VCaP (cell line): ENCODE measurements around the gene ADAMTSL2.

Experiments
- H3K27ac ChIP-seq: fragments of 450-650 bp; 2 replicates; pipeline ENCODE4 v1.5.1; 2017
- TF ChIP-seq, protein P1 (sequence below): fragments of 450-650 bp; conservative IDR thresholded peaks from 2 replicates; pipeline ENCODE4 v1.5.1; 2017; ENCODE audit warnings: mild to moderate bottlenecking, moderate library complexity

ADAMTSL2 gene

DNA sequence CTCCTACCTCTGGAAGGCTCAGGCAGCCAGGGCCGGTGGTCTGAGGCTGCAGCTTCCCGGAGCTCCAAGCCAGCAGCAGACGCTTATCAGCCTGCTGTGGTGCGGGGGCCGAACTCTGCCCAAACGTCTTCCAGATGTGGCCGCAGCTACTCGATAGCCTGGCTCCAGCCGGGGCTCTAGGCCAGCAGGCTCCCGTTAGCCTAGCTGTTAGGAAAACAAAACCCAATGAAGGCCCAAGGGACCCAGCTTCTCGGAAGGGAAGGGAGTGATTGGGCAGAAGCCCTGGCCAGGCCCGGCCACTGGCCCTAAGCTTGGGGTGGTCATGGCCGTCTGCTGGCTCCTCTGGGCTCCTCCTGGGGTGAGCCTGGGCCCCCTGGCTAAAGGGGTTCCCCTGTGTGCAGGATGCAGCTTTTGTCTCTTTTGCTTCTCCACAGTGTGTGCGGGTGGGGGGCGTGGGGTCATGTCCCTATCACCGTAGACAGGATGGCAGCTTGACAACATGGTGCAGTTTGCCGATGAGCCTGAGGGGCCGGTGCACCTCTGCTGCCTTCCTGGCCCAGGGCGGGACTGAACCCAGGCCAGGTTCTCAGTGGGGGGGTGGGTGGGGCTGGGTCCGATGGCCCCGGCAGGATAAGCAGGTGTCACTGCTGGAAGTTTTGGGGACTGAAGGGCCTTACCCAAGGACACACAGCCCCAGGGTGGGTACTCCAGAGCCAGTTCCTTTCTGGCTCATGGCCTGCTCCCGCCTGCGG, 28.4 kb upstream of the ADAMTSL2 start:
- H3K27ac ChIP-seq, result peak overlapping the region; percentile 52
- TF ChIP-seq, protein P1, sequence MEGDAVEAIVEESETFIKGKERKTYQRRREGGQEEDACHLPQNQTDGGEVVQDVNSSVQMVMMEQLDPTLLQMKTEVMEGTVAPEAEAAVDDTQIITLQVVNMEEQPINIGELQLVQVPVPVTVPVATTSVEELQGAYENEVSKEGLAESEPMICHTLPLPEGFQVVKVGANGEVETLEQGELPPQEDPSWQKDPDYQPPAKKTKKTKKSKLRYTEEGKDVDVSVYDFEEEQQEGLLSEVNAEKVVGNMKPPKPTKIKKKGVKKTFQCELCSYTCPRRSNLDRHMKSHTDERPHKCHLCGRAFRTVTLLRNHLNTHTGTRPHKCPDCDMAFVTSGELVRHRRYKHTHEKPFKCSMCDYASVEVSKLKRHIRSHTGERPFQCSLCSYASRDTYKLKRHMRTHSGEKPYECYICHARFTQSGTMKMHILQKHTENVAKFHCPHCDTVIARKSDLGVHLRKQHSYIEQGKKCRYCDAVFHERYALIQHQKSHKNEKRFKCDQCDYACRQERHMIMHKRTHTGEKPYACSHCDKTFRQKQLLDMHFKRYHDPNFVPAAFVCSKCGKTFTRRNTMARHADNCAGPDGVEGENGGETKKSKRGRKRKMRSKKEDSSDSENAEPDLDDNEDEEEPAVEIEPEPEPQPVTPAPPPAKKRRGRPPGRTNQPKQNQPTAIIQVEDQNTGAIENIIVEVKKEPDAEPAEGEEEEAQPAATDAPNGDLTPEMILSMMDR, result no peak

DNA sequence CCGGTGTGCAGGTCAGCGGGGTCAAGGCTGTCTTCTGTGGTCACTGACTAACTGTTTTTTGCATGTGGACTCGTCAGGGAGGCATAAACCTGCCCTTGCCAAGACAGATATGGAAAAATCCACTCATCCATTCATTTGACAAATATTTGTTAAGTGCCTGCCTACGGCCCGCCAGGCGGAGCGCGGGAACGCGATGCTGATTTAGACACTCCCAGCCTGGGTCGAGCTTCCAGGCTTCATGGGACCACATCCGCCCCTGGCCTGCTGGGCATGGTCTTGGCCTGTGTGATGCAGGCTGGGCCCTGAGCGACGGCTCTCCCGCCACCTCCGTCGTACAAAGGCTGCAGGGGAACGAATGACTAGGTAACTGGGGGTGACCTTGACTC, 27.9 kb upstream of the ADAMTSL2 start:
- peak overlapping the region; percentile 52 for H3K27ac ChIP-seq
- TF ChIP-seq, protein P1, result no peak

GRCh38 chr9:133507246-133507965, 27.1 kb upstream of the ADAMTSL2 start:
- peak overlapping the region; percentile 52; the same call in 1 of the 2 replicates for H3K27ac ChIP-seq
- TF ChIP-seq, protein P1, result no peak

GRCh38 chr9:133508046-133508445, 26.5 kb upstream of the ADAMTSL2 start:
- H3K27ac ChIP-seq, result no peak overlapping the region
- TF ChIP-seq, protein P1, result no peak

GRCh38 chr9:133509179-133510083, 25.1 kb upstream of the ADAMTSL2 start:
- TF ChIP-seq, protein P1, result no peak
- peak overlapping the region; percentile 68 for H3K27ac ChIP-seq

- TF ChIP-seq, protein P1, result no peak
- no peak overlapping the region for H3K27ac ChIP-seq
Measured at GRCh38 chr9:133510926-133511505, 23.5 kb upstream of the ADAMTSL2 start.
